ENCODE data around the gene MTX1. TPM values are rescaled to one million over a fixed set of nuclear protein-coding genes. Genes with fewer than 3 reads are reported as not detected.
"Not testable (repeated sequence)": the region's sequence is repeated elsewhere in the genome, so short reads cannot be mapped to it uniquely, and the experiment has no call there.

The MTX1 gene
- total and polyA plus RNA-seq, 12 donors, result 26.7 to 111 (median 45.9) TPM

GRCh38 chr1:155232001-155232978, 23.8 kb downstream of the MTX1 start:
- Histone ChIP-seq H3K4me1 (replicated peaks in 1 of 2) (peaks cover 11 to 12% of the 10 kb centered on the region in 2 donors), H3K36me3 (replicated peaks in 1 of 2) (peaks cover 0 to 18% of the 10 kb centered on the region in 2 donors), H3K27ac (peak overlapping the region; percentile 6 to 86 (median 58))
- 31 to 51% (median 38%) methylated on average over 8 to 13 of the region's 13 CpGs for WGBS, 4 donors
- peak; percentile 76 to 89 (median 82) for DNase-seq
- H3K27me3 ChIP-seq; H3K4me3 ChIP-seq; intact Hi-C loops (cut with DNase I); H3K9me3 ChIP-seq (replicated peaks in 1 of 3): not testable (repeated sequence)

GRCh38 chr1:155233502-155233901, 25.0 kb downstream of the MTX1 start:
- 75 to 100% (median 98%) methylated on average over 1 of the region's 5 CpGs for WGBS, 4 donors
- H3K4me3 ChIP-seq; DNase-seq; H3K27me3 ChIP-seq; H3K9me3 ChIP-seq (replicated peaks in 1 of 3); H3K27ac ChIP-seq; intact Hi-C loops (cut with DNase I): not testable (repeated sequence)
- Histone ChIP-seq H3K36me3 (replicated peaks in 1 of 2) (peaks cover 0 to 26% of the 10 kb centered on the region in 2 donors), H3K4me1 (replicated peaks in 1 of 2) (peaks cover 8 to 11% of the 10 kb centered on the region in 2 donors)

DNA sequence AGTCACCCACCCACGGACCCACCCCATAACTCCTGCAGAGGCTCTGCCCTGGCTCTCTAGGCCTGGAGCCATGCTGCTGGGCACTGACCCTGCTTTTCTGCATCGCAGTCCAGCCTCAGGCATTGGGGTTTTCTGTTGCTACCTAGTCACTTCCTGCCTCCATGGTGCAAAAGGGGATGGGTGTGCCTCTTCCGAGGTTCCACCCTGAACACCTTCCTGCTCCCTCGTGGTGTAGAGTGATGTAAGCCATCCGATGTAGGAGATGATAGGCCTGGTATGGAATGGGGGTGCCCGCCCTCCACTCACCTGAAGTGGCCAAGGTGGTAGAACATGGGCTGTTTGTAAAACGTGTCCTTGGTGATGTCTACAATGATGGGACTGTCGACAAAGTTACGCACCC, 26.9 kb downstream of the MTX1 start:
- intact Hi-C loops (cut with DNase I), result not testable (repeated sequence)
- H3K4me1 ChIP-seq (replicated peaks in 1 of 2), result peaks cover 11 to 12% of the 10 kb centered on the region in 2 donors

DNA sequence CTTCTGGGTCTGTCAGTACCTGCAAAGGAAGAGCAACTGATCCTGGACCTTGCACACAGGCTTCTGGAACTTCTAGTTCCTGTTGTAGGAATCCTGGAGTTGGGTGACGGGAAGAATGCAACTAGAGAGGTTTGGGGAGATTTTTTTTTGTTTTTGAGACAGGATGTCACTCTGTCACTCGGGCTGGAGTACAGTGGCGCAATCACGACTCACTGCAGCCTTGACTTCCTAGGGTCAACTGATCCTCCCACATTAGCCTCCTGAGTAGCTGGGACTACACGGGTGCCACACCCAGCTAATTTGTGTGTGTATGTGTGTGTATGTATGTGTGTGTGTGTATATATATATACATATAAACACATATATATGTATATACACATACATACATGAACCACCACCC, 28.0 kb downstream of the MTX1 start:
- no peak overlapping the region for H3K4me3 ChIP-seq
- DNase-seq, result no peak
- intact Hi-C loops (cut with DNase I), result no loop called here
- H3K4me1 ChIP-seq (replicated peaks in 1 of 2), result peaks cover 15% of the 10 kb centered on the region in 2 donors
- H3K27me3 ChIP-seq, result no peaks in the 10 kb centered on the region
- no peak for TF ChIP-seq CTCF (IDR thresholded peaks at IDR 0.05)
- TF ChIP-seq POLR2A (IDR thresholded peaks at IDR 0.05), result no peak
- peaks cover 0 to 26% of the 10 kb centered on the region in 2 donors for H3K36me3 ChIP-seq (replicated peaks in 1 of 2)
- no peaks in the 10 kb centered on the region for H3K9me3 ChIP-seq (replicated peaks in 1 of 3)
- H3K27ac ChIP-seq, result no peak overlapping the region
- 48 to 60% (median 54%) methylated on average over 5 of the region's 5 CpGs for WGBS, 4 donors

More for the DNA sequence above, 26.9 kb downstream of the MTX1 start:
- not testable (repeated sequence) for H3K4me3 ChIP-seq; H3K9me3 ChIP-seq (replicated peaks in 1 of 3); DNase-seq; H3K27me3 ChIP-seq; H3K27ac ChIP-seq
- peaks cover 0 to 26% of the 10 kb centered on the region in 2 donors for H3K36me3 ChIP-seq (replicated peaks in 1 of 2)
- WGBS, 4 donors, result 81 to 92% (median 89%) methylated on average over 3 to 9 of the region's 9 CpGs

DNA sequence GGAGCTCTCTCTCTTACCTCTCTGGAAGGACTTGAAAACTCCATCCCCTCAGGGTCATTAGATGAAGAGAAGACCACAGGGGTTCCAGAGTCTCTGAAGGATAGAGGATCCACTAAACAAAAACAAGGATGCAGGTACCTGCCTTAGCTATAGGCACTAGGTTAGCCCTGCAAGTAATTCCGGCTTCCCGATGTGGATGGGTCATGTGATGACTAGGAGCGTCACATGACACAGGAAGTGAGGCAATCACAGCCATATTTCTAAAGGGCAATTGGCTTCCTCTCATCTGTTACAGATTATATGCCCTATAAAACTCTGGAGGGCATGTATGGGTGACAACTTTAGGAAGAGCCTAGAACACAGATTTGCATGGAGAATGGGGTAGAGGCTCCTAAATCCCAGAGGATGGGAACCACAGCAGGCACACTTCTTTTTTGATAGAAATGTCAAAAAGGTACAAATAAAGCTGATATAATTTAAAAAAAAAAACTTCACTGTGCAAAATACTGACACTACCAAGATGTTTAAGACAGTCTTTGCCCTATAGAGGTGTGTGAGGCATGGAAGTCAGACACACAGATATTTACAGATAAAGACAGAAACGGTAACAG, 32.7 kb downstream of the MTX1 start:
- intact Hi-C loops (cut with DNase I), result loop anchor here in 1 of 2 donors (5.0 kb wide), 1 partner anchor 34 kb away; the partner anchor contains the start of genes MTX1 and THBS3
- WGBS, 4 donors, result 12 to 16% (median 14%) methylated on average over 4 of the region's 4 CpGs
- TF ChIP-seq CTCF (IDR thresholded peaks at IDR 0.05) (no peak), POLR2A (IDR thresholded peaks at IDR 0.05) (peak in 1 of 2 donors; percentile 19)

More for the DNA sequence above, 32.7 kb downstream of the MTX1 start:
- Histone ChIP-seq H3K4me1 (replicated peaks in 1 of 2) (peaks cover 20 to 21% of the 10 kb centered on the region in 2 donors), H3K27ac (peak overlapping the region in 3 of 5 donors; percentile 21 to 59 (median 58)), H3K4me3 (peak overlapping the region in 1 of 4 donors; percentile 56), H3K9me3 (replicated peaks in 1 of 3) (no peaks in the 10 kb centered on the region), H3K36me3 (replicated peaks in 1 of 2) (peaks cover 0 to 19% of the 10 kb centered on the region in 2 donors), H3K27me3 (no peaks in the 10 kb centered on the region)
- peak; percentile 72 to 90 (median 77) for DNase-seq

All from adrenal gland (tissue), 12 donors.